H9 (cell line): ENCODE measurements around the gene FRRS1L. TPM values are rescaled to one million over a fixed set of nuclear protein-coding genes. Genes with fewer than 3 reads are reported as not detected.

Experiments
- DNase-seq: peaks from one replicate; pipeline ENCODE4 v3.0.0-alpha.2; 2017
- H2AFZ ChIP-seq: one replicate; pipeline ENCODE4 v1.6.1; 2013; ENCODE audit warnings: mild to moderate bottlenecking, low read length, control low read depth, moderate library complexity
- H2AK5ac ChIP-seq: 2 replicates; pipeline ENCODE4 v1.6.1; 2013; ENCODE audit warnings: low read length, control low read depth, mixed read lengths; ENCODE audit not compliant: insufficient read length
- H2BK120ac ChIP-seq: one replicate; pipeline ENCODE4 v1.6.1; 2013; ENCODE audit warnings: low read depth, mild to moderate bottlenecking, low read length, control low read depth, inconsistent platforms; ENCODE audit not compliant: poor library complexity, severe bottlenecking
- H2BK12ac ChIP-seq: 2 replicates; pipeline ENCODE4 v1.6.1; 2013; ENCODE audit warnings: low read length, control low read depth, mixed read lengths, low read depth; ENCODE audit not compliant: insufficient read length
- H2BK15ac ChIP-seq: 2 replicates; pipeline ENCODE4 v1.6.1; 2013; ENCODE audit warnings: low read depth, low read length, control low read depth
- H2BK20ac ChIP-seq: one replicate; pipeline ENCODE4 v1.6.1; 2013; ENCODE audit warnings: low read depth, mild to moderate bottlenecking, low read length, control low read depth, inconsistent platforms; ENCODE audit not compliant: poor library complexity, severe bottlenecking
- H2BK5ac ChIP-seq: 2 replicates; pipeline ENCODE4 v1.6.1; 2013; ENCODE audit warnings: low read length, control low read depth, mixed read lengths; ENCODE audit not compliant: insufficient read length
- H3K14ac ChIP-seq: 2 replicates; pipeline ENCODE4 v1.6.1; 2013; ENCODE audit warnings: low read length, control low read depth; ENCODE audit not compliant: insufficient read depth
- H3K18ac ChIP-seq: 2 replicates; pipeline ENCODE4 v1.6.1; 2013; ENCODE audit warnings: low read depth, mild to moderate bottlenecking, mixed read lengths, low read length, control low read depth; ENCODE audit not compliant: insufficient read length
- H3K23ac ChIP-seq: 2 replicates; pipeline ENCODE4 v1.6.1; 2013; ENCODE audit warnings: low read length, control low read depth, mixed read lengths, low read depth; ENCODE audit not compliant: insufficient read length
- H3K23me2 ChIP-seq: 2 replicates; pipeline ENCODE4 v1.6.1; 2013; ENCODE audit warnings: low read depth, mild to moderate bottlenecking, mixed read lengths, low read length, control low read depth; ENCODE audit not compliant: insufficient read length, poor library complexity, severe bottlenecking
- H3K27ac ChIP-seq: 2 replicates; pipeline ENCODE4 v1.5.1; 2013; ENCODE audit warnings: low read length, control low read depth, mixed read lengths, low read depth; ENCODE audit not compliant: insufficient read length
- H3K27me3 ChIP-seq: 2 replicates; pipeline ENCODE4 v1.6.1; 2013; ENCODE audit warnings: low read length, control low read depth, inconsistent platforms; ENCODE audit not compliant: insufficient read depth
- H3K4ac ChIP-seq: 2 replicates; pipeline ENCODE4 v1.6.1; 2013; ENCODE audit warnings: low read depth, mild to moderate bottlenecking, control low read depth, inconsistent platforms, low read length, moderate library complexity
- H3K4me1 ChIP-seq: 2 replicates; pipeline ENCODE4 v1.6.1; 2013; ENCODE audit warnings: low read length, control low read depth, inconsistent platforms; ENCODE audit not compliant: insufficient read depth
- H3K4me2 ChIP-seq: 2 replicates; pipeline ENCODE4 v1.6.1; 2013; ENCODE audit warnings: low read length, control low read depth, mixed read lengths; ENCODE audit not compliant: insufficient read length, insufficient read depth
- H3K56ac ChIP-seq: 2 replicates; pipeline ENCODE4 v1.6.1; 2013; ENCODE audit warnings: low read depth, mild to moderate bottlenecking, mixed read lengths, low read length, control low read depth; ENCODE audit not compliant: insufficient read length
- H3K79me1 ChIP-seq: 2 replicates; pipeline ENCODE4 v1.6.1; 2013; ENCODE audit warnings: low read depth, mild to moderate bottlenecking, moderate library complexity, low read length, control low read depth, inconsistent platforms; ENCODE audit not compliant: insufficient read depth, poor library complexity, severe bottlenecking
- H3K79me2 ChIP-seq: 2 replicates; pipeline ENCODE4 v1.6.1; 2013; ENCODE audit warnings: low read length, control low read depth, inconsistent platforms; ENCODE audit not compliant: insufficient read depth
- H3K9ac ChIP-seq: 2 replicates; pipeline ENCODE4 v1.6.1; 2013; ENCODE audit warnings: low read length, control low read depth, mixed read lengths; ENCODE audit not compliant: insufficient read length; ENCODE audit errors: extremely low read depth
- H3K9me3 ChIP-seq: one replicate; pipeline ENCODE4 v1.6.1; 2013; ENCODE audit warnings: low read depth, low read length, inconsistent platforms; ENCODE audit not compliant: control insufficient read depth
- H3T11ph ChIP-seq: one replicate; pipeline ENCODE4 v1.6.1; 2013; ENCODE audit warnings: mild to moderate bottlenecking, low read length, control low read depth, inconsistent platforms
- H4K20me1 ChIP-seq: one replicate; pipeline ENCODE4 v1.6.1; 2013; ENCODE audit not compliant: control insufficient read depth, insufficient read length, insufficient read depth
- H4K5ac ChIP-seq: 2 replicates; pipeline ENCODE4 v1.6.1; 2013; ENCODE audit warnings: low read depth, mild to moderate bottlenecking, mixed read lengths, low read length, control low read depth; ENCODE audit not compliant: insufficient read length
- H4K8ac ChIP-seq: replicated peaks from 2 replicates; pipeline ENCODE4 v1.6.1; 2013; ENCODE audit warnings: low read length, control low read depth, mixed read lengths, low read depth; ENCODE audit not compliant: insufficient read length
- H4K91ac ChIP-seq: 2 replicates; pipeline ENCODE4 v1.6.1; 2013; ENCODE audit warnings: low read depth, mild to moderate bottlenecking, moderate library complexity, mixed read lengths, low read length, control low read depth; ENCODE audit not compliant: insufficient read length
- H3K27ac Mint-ChIP-seq, 3 experiments: 2 replicates in 2 of 3; 3 replicates in 1 of 3; pipeline ENCODE4 v1.8.0; 2020 to 2021; ENCODE audit warnings: mixed read lengths in 3 of 3, mild to moderate bottlenecking in 1 of 3, moderate library complexity in 1 of 3
- H3K27me3 Mint-ChIP-seq: 2 replicates; pipeline ENCODE4 v1.8.0; 2021; ENCODE audit warnings: low read depth, mild to moderate bottlenecking, moderate library complexity, mixed read lengths
- H3K36me3 Mint-ChIP-seq, 3 experiments: 2 replicates in 2 of 3; 3 replicates in 1 of 3; pipeline ENCODE4 v1.8.0; 2020 to 2021; ENCODE audit warnings: low read depth in 3 of 3, mixed read lengths in 3 of 3; ENCODE audit not compliant: insufficient read depth in 1 of 3
- H3K4me1 Mint-ChIP-seq, 2 experiments: 2 replicates each; pipeline ENCODE4 v1.8.0; 2020; ENCODE audit warnings: mixed read lengths in 2 of 2
- H3K4me3 Mint-ChIP-seq, 2 experiments: 2 replicates in 1 of 2; 3 replicates in 1 of 2; pipeline ENCODE4 v1.8.0; 2020 to 2021; ENCODE audit warnings: mild to moderate bottlenecking in 2 of 2, mixed read lengths in 2 of 2, moderate library complexity in 1 of 2
- H3K9me3 Mint-ChIP-seq, 2 experiments: 2 replicates in 1 of 2; 3 replicates in 1 of 2; pipeline ENCODE4 v1.8.0; 2020; ENCODE audit warnings: mild to moderate bottlenecking in 2 of 2, mixed read lengths in 2 of 2, moderate library complexity in 1 of 2
- WGBS: extraction: QIAGEN DNeasy Blood & Tissue Kit; methylation state at CpG from one replicate; pipeline ENCODE4 v1.1.7; 2013; ENCODE audit warnings: missing lambda C conversion rate, low lambda C conversion rate, mixed read lengths; ENCODE audit not compliant: insufficient read length; ENCODE audit errors: extremely low coverage; 5-methylcytosine and 5-hydroxymethylcytosine counted together
- total RNA-seq: library from RNA; stranded (reverse); gene quantifications from 2 replicates; pipeline ENCODE4 v1.2.1, GENCODE V29; 2021
- TF ChIP-seq, protein P1 (sequence below): fragments of 200-600 bp; sonication (generic); conservative IDR thresholded peaks from 3 replicates; pipeline ENCODE4 v1.8.0; 2021; ENCODE audit warnings: antibody characterized with exemption, mild to moderate bottlenecking

FRRS1L gene
- total RNA-seq, 1 experiment from 2014 or later, result 3.3 TPM

DNA sequence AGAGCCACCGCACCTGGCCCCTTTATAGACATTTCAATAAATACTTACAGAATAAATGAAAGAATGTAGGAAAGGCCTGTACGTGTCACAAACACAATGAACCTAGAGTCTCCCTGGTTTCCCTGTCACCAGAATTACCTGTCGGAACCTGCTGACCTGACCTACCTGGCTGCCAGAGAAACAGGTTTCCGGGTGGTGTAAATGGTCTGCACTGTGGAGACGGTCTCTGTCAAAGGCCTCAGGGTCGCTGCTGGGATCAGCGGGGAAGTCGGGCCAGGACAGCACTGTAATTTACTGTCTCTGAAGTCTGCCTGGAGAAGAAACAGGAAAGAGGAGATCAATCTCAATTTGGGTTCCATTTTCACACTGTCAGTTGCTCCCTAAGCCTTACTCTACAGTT lies 9.3 kb upstream of the FRRS1L start:
- Histone ChIP-seq H3T11ph (no peak overlapping the region), H3K18ac (no peak overlapping the region), H2BK5ac (no peak overlapping the region), H4K20me1 (no peaks in the 10 kb centered on the region), H3K27ac (no peak overlapping the region), H2BK20ac (no peak overlapping the region), H3K27me3 (no peaks in the 10 kb centered on the region), H2AK5ac (no peak overlapping the region), H2BK15ac (no peak overlapping the region), H2BK120ac (no peak overlapping the region), H3K79me1 (no peaks in the 10 kb centered on the region), H4K5ac (no peak overlapping the region), H3K79me2 (no peaks in the 10 kb centered on the region), H3K9me3 (no peaks in the 10 kb centered on the region), H4K91ac (no peak overlapping the region), H3K56ac (no peak overlapping the region), H3K14ac (no peak overlapping the region), H4K8ac (no peak overlapping the region), H3K23me2 (no peaks in the 10 kb centered on the region), H3K4ac (no peak overlapping the region), H3K4me1 (no peaks in the 10 kb centered on the region), H2BK12ac (no peak overlapping the region), H3K23ac (no peak overlapping the region), H3K9ac (no peak overlapping the region), H3K4me2 (no peak overlapping the region), H2AFZ (no peak overlapping the region)
- Mint-ChIP-seq H3K4me3 (no peak overlapping the region), H3K36me3 (no peaks in the 10 kb centered on the region), H3K27me3 (peaks cover 4% of the 10 kb centered on the region; the same call in 1 of the 2 replicates), H3K27ac (peak overlapping the region in 1 of 3 experiments; percentile 52; a peak in 1 of 7 replicates), H3K9me3 (no peaks in the 10 kb centered on the region), H3K4me1 (0 out of 4 replicates have a peak, but pooled peaks cover 2% of the 10 kb centered on the region in 2 experiments)
- TF ChIP-seq, protein P1, sequence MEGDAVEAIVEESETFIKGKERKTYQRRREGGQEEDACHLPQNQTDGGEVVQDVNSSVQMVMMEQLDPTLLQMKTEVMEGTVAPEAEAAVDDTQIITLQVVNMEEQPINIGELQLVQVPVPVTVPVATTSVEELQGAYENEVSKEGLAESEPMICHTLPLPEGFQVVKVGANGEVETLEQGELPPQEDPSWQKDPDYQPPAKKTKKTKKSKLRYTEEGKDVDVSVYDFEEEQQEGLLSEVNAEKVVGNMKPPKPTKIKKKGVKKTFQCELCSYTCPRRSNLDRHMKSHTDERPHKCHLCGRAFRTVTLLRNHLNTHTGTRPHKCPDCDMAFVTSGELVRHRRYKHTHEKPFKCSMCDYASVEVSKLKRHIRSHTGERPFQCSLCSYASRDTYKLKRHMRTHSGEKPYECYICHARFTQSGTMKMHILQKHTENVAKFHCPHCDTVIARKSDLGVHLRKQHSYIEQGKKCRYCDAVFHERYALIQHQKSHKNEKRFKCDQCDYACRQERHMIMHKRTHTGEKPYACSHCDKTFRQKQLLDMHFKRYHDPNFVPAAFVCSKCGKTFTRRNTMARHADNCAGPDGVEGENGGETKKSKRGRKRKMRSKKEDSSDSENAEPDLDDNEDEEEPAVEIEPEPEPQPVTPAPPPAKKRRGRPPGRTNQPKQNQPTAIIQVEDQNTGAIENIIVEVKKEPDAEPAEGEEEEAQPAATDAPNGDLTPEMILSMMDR, result no peak
- DNase-seq, result no peak
- WGBS, result no CpG with 5 or more reads among the region's 8 CpGs
